GM21737 (cell line): Measurements from ENCODE around the gene SCAANT1.

Source experiments
- ATAC-seq: cut with Tn5 transposase; IDR thresholded peaks from one replicate; pipeline ENCODE4 v1.9.1; 2021; ENCODE audit warnings: mild to moderate bottlenecking, moderate library complexity; ENCODE audit not compliant: unreplicated experiment

The SCAANT1 gene

DNA sequence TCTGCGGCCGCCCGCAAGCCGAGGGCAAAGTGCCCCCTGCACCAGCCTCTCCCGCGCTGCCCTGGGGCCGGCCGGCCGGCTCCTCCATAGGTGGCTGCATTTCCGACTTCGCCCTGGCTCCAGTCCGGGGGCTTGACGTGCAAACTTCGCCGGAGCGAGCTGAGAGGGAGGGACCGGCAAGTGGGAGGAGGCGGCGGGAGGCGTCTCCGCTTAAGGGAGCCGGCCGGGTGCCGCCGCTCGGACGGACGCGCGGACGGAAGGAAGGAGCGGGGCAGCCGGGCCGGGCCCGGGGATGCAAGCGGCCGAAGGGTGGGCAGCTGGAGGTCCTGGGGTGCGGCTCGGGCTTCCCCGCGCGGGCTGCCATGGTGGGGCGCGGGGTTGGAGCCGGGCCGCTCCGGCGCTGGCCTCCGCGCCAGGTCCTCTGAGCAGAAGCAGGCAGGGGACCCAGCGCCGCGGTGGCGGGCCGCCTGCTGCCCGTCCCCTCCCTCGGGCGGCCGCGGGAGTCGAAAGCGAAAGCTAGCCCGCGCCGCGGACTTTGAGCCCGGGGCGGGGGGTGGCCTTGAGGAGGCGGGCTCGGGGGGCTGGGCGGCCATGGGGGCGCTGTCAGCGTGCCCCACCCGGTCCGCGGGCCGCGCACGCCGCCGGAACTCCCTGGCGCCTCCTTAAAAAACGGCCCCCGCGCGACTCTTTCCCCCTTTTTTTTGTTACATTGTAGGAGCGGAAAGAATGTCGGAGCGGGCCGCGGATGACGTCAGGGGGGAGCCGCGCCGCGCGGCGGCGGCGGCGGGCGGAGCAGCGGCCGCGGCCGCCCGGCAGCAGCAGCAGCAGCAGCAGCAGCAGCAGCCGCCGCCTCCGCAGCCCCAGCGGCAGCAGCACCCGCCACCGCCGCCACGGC lies at the start of gene SCAANT1:
Gene SCAANT1 (minus strand): TSS at position 511 of the 895 bp plus-strand sequence.
- peak; percentile 78 for ATAC-seq

- peak; percentile 76 for ATAC-seq
Measured at GRCh38 chr3:63961891-63962290, 49.7 kb upstream of the SCAANT1 start.

DNA sequence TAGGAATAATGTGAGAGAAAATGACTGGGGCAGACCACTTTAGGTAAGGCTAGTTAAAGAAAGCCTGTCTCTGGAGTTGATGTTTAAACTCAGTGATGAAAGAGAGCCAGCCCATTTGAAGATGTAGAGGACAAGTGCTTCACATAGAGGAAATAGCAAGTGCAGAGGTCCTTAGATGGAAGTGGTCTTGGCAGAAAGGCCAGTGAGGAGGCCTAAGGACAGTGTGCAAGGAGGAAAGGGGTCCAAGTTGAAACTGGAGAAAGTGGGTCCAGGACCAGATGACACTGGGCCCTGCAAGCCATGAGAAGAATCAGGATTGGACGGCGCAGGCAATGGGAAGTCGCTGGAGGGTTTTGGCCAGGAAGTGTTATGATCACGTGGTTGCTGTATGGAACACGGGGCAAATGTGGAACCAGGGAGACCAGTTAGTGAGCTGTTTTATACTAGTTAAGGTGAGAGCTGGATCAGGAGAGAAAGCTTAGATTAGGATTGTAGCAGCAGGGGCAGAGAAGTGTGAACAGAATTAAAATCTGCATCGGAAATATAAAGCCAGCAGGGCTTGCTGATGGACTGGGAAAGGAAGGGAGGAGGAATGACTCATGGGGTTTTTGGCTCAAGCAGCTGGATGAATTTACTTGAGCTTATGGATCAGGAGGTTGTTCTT lies 48.0 kb upstream of the SCAANT1 start:
- ATAC-seq: no peak

GRCh38 chr3:63959146-63959545 lies 47.0 kb upstream of the SCAANT1 start:
- ATAC-seq: no peak

DNA sequence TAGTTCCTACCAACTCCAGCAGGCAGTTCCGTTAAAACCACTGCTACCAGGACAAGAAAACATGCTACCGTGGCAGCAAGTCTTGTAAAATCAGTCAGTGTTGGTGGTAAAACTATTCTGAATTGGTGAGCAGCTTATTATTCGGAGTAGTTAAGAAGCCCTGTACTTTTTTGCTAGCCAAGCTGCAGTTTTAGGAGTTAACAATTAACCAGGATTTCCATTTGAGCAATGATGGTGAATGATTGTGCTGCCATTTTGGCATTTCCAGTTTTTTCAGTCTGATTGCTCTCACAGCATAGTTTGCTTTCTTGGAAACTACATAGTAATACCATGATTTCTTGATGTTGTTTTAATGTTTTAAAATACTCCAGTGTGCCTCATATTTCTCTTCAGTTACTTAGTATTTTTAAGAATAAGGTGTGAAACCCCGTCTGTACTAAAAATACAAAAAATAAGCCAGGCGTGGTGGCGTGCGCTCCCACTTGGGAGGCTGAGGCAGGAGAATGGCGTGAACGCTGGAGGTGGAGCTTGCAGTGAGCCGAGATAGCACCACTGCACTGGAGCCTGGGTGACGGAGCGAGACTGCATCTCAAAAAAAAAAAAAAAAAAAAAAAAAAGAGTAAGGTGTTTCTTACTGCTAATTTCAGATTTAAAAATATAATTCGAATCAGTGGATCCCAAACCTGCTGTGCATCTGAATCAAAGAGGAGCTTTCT lies 43.8 kb upstream of the SCAANT1 start:
- ATAC-seq: no peak

GRCh38 chr3:63955036-63955650 lies 43.0 kb upstream of the SCAANT1 start:
- no peak for ATAC-seq

- no peak for ATAC-seq
Measured at GRCh38 chr3:63954182-63954581, 42.0 kb upstream of the SCAANT1 start.

DNA sequence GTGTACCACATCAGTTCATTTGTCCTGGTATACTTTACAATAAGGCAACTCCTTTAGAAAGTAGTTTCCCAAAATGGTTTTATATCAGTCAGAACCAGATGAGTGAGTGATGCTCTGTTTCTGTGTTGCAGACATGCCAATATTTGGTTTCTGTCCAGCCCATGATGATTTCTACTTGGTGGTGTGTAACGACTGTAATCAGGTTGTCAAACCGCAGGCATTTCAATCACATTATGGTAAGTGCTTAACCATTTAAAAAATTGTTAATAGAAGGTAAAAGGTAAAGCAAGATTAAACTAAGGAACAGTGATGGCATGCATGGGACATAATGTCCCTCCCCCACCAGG lies 40.0 kb upstream of the SCAANT1 start:
- ATAC-seq: no peak

GRCh38 chr3:63951492-63952247 lies 39.5 kb upstream of the SCAANT1 start:
- ATAC-seq: no peak

DNA sequence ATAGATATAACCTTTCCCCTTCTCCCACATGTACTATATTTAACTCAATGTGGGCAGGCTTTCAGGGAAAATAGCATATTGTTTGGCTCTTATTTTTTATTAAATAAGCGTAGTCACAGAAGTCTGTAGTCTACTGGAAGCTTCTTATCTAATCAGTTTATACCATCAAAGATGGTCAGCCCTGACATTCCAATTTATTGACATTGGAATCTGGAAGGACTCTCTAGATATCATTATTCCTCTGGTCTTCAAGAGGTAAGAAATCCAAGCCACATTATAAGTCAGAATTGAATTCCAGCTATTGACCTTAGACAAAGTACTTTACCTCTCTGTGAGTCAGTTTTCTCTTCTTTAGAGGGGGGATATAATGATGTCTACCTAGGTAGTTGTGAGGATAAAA lies 38.5 kb upstream of the SCAANT1 start:
- ATAC-seq: no peak

DNA sequence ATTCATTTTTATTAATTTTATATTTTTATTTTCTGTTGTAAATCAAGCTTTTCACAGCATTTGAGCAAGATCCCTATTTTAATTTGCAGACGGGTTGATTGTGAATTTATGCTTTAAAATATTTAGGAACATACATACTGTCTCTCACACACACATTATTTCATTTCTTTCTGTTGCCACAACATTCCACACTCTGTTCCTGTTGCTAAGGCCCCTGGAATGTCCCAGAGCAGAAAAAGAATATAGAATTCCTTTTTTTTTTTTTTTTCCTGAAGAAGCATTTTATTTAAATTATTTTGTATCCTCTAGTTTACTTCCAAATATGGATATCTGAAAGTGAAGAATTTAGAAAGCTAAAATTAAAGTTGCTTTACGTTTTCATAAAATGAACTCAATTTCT lies 36.8 kb upstream of the SCAANT1 start:
- no peak for ATAC-seq

- ATAC-seq: no peak
Measured at GRCh38 chr3:63947594-63947993, 35.4 kb upstream of the SCAANT1 start.

DNA sequence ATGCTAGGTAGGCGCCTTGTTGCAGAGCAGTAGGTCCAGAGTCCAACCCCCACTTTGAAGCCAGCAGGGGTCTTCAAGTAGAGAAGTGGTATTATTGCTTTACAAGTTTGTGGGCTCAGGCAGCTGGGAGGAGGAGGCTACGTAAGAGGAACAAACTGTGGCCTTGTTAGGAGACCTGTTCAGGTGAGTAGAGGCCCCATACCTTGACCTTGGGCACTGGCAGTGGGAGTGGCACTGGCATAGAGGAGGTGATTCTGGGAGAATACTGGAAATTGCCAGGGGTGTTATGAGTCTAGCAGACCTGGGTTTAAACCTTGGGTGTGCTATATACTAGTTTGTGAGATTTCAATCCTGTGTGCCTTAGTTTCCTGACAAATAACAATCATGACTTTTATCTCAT lies 34.6 kb upstream of the SCAANT1 start:
- no peak for ATAC-seq

DNA sequence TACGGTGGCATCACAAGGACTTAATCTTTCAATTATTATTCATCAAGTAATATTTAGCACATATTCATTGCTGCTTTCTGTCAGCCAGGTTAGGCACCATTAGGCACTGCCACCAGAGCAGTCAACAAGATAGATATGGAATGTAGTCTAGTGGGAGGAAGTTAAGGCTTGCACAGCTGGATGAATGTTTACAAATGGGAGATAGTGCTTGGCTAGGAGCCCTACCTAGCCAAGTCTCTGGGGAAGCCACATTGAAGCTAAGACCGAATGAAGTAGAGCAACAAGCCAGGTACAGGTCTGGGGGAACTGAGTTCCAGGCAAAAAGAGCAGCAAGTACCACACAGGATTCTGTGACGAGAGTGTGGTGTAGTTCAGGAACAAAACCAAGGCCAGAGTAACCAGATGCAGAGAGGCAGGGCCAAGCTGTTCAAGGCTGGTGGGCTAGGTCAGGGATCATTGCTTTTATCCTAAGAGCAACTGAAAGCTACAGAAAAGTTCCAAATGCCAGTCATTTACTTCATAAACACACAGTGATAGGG lies 33.4 kb upstream of the SCAANT1 start:
- no peak for ATAC-seq

GRCh38 chr3:63943678-63944077 lies 31.5 kb upstream of the SCAANT1 start:
- no peak for ATAC-seq

GRCh38 chr3:63942528-63942927 lies 30.3 kb upstream of the SCAANT1 start:
- no peak for ATAC-seq

DNA sequence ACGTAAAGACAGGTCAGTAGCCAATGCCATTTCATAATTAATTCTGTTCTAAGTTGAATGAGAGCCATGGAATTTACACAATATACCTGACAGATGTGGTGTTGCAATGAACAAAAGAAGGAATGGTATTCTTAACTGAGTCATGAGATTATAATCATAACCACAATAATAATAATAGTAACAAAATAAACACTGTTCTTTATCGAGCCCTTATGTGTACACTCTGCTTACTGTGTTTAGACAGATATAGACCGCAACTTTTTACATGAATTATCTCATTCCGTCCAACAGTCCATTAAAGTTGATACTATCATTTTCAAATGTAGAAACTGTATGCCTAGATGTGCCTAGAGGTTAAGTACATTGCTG lies 28.2 kb upstream of the SCAANT1 start:
- no peak for ATAC-seq

- peak; percentile 41 for ATAC-seq
Measured at GRCh38 chr3:63937661-63938651, 25.8 kb upstream of the SCAANT1 start.

DNA sequence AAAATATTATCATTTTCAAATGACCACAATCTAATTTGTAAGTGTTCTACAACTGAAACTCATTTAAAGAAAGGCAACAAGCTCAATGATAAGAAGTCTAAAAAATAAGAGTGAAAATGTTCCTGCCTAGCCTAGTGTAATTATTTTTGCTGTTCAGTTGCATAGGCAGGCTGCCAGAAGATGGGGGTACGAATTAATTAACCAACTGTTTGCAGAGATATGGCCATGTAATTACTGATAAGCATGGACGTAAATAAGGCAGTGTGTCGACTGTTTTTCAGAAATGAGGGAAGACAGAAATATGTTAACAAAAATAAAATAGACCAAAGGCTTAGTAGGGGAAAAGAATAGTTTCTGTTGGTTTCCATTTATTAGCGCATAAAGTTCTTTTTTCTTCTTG lies 24.7 kb upstream of the SCAANT1 start:
- ATAC-seq: no peak
